Cortex of kidney (tissue), 1 donor: ENCODE data around the gene EXOSC2.

Experiments
- DNase-seq: peaks from one replicate; lab custom pipeline; 2025; lab: John Stamatoyannopoulos, UW

The EXOSC2 gene, protein sequence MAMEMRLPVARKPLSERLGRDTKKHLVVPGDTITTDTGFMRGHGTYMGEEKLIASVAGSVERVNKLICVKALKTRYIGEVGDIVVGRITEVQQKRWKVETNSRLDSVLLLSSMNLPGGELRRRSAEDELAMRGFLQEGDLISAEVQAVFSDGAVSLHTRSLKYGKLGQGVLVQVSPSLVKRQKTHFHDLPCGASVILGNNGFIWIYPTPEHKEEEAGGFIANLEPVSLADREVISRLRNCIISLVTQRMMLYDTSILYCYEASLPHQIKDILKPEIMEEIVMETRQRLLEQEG

DNA sequence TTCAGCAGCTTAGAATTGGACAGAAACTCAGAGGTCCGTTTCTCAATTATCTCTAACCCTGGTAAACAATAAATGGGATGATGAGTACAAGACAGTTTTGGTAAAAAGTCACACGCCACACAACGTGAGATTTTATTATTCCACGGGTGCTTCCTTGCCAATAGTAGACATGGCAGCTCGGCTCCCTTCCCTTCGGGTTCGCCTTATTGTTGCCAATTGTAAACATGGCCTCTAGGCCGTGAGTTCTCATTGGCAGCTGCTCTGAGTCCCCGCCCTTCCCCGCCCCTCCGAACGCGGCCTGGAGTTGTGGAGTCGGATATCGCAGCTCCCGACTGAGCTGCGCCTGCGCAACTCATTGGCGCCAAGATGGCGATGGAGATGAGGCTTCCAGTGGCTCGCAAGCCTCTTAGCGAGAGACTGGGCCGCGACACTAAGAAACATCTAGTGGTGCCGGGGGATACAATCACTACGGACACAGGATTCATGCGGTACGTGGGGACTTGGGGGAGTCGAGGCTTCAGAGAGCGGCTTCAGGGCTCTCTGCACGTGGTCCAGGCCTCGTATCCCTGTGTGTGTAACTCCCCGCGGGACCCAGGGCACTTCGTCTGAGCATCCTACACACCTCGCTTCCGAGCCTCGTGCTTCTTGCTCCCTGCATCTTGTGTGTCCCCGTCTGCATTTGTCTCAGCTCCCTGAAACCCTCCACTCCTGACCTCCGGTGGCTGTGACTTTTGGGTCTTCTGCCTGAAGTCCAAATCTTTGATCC lies at the start of gene EXOSC2:
Gene EXOSC2, plus strand, starts transcription at position 355 of the 766 bp plus-strand sequence. Its CDS starts 12 bp downstream, at position 367.
- DNase-seq: peak; percentile 47

- DNase-seq: no peak
Measured at GRCh38 chr9:130651221-130651620, 42.4 kb upstream of the EXOSC2 start.

DNA sequence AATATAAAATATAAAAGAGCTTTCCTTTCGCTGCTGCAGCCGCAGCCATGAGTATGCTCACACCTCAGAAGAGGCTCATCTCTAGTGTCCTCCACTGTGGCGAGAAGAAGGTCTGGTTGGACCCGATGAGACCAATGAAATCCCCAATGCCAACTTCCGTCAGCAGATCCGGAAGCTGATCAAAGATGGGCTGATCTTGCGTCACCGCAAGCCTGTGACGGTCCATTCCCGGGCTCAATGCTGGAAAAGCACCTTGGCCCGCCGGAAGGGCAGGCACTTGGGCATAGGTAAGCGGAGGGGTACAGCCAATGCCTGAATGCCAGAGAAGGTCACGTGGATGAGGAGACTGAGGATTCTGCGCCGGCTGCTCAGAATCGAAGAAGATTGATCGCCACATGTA lies 41.8 kb upstream of the EXOSC2 start:
- no peak for DNase-seq

DNA sequence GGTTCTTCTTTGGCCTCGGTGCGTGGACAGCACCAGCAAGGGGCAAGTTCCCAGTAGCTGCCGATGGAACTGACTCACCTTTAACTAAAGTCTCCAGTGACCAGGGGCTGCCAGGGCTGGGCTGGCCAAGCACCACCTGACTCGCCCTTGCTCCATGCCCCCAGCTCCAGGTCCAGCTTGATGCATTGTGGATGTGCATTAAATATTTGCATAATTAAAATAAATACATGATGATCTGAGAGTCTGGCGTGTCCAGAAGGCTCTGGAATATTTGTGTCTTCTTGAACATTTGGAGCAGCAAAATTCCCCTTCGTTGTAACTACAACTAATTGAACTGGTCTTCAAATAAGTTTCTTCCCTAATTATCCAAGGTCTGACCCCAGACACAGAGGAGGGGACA lies 38.7 kb upstream of the EXOSC2 start:
- no peak for DNase-seq

GRCh38 chr9:130658893-130659698 lies 34.5 kb upstream of the EXOSC2 start:
- no peak for DNase-seq

DNA sequence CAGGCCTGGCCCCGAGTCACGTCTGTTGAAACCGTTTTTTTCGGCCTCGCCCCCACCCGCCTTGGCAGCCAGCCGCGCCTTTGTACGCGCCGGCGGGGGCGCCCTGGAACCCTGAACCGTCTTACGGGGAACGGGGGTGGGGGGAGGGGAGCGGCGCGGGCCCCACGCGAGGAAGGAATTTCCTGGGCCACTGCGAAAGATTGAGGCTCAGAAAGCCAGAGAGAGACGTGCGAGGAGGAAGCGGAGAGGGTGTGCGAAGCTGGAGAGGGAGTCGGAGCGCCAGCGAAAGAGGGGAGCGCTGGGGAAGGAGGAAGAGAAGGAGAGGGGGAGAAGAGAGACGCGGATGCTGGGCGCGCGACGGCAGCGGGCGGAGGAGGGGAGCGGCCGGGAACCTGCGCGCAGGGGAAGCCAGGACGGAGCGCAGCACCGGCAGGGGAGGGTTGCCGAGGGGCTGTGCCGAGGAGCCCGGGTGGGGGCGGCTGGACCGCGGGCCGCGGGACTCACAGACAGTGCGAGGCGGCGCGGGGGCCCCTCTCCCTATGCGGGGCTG lies 33.8 kb upstream of the EXOSC2 start:
- no peak for DNase-seq

- no peak for DNase-seq
Measured at GRCh38 chr9:130660326-130660682, 33.3 kb upstream of the EXOSC2 start.

DNA sequence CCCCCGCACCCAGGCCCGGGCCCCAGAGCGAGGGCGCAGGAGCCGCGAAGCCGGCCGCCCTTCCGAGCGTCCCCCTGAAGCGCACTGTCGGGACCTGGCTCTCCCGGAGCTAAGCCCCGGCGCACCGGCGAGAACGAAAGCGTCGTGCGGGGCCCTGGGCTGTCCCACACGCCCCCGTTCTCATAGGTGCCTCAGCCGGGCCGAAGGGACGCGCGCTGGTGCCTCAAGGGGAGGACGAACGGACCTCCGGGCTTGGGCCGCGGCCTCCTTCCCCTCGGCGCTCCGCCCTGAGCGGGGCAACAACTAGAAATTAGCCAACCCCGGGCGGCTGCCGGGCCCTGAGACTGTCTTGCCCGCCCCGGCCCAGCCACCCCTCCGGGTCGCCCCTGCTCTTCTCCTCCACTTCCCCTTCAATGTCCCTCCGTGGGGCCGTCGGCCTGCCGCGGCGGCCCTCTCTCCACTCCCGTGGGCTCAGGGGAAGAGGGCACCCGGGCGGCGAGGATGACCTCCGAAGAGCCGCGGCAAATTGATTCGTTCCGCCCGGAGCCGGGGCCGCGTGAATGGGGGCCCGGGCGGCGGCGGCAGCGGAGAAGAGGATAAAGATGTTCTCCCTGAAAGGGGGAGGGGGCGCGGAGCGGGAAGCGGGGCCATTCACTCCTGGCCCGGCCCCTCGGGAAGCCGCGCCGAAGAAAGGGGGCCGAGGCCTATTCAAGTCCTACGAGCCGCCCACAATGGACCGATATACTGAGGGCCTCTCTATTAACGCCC lies 32.7 kb upstream of the EXOSC2 start:
- DNase-seq: no peak

DNA sequence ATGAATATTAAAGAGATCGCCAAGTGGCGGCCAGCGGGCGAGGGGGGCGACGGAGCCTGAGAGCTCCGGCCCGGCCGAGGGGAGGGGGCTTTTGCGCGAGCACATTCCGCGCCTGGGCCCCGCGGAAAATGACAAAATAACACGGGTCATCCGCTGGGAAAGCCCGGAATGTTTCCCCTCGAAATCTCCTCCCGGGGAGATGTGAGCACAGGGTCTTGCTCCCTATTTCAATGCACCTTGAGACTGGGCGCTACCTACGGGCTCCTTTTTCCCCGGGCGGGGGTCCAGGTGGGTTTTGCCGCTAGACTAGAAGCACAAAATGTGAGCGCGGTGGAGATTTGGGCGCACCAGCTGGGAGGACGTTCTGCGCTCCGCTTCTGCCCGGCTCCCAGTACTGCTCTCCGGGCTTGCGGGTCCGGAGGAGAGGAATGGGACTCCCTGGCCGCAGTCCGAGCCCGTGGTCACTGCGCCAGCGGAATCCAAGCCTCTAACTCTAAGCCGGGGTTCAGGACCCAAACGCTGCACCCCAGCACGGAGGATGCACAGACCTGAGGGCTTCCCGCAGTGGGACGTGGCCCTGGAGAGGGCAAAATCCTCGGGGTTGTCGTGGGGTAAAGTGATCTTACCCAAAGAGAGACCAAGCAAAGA lies 32.0 kb upstream of the EXOSC2 start:
- no peak for DNase-seq

GRCh38 chr9:130662099-130662969 lies 31.2 kb upstream of the EXOSC2 start:
- DNase-seq: no peak

DNA sequence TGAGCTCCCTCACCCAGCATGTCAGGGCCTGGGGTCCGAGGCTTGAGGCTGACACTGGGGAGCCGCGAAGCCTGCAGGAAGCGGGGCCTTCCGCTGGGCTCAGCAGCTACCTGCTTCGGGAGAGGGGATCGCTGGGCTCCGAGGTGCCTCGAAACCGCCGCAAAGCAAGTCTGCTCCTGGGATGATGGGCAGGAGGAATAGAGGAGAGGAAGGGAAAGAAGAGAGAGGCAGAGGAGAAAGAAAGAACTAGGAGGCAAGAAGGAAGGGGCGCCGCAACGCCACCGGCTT lies 30.7 kb upstream of the EXOSC2 start:
- no peak for DNase-seq

DNA sequence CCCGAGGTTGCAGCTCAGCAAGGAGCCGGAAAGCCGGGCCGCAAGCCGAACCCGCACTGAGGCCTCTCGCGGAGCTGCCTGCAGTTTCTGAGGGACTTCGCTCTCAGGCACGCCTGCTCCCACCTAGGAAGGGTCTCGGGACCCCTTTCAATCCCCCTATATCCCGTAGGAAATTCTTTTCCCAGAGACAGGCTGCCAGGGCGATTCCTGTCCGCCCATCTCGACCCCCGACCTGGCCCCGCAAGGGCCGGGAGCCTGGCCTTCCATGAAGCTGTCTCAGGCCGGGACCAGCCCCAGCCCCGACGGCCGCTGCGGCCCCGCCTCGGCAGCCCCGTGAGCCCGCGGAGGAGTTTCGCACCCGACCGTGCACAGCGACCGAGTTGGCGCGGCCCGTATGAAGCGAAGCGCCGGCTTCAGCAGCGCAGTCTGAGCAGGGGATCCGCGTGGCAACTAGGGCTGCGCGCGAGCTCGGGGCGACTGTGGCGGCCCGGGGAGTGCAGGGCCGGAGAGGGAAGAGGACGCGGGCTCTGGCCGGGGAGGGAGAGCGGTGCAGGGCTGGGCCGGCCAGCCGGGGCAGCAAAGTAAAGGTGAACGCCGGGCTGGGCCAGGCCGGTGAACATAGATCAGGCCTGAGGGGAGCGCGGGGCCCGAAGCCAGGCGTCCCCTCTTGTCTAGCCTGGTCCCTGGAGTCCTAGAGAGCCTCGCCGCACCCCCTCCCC lies 30.2 kb upstream of the EXOSC2 start:
- DNase-seq: no peak

DNA sequence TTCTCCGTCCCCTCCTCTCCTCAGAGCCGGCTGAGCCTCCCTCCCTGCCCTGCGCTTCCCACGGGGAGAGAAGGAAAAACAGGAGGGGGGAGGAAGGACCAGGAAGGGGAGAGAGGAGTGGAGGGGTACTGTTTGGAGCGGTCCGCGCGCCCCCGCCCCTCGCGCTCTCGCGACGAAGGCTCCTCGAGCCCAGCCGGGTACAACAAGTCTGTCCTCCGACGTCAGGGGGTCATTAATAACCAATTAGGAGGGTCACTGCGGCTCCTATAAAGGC lies 29.7 kb upstream of the EXOSC2 start:
- no peak for DNase-seq

GRCh38 chr9:130664251-130665028 lies 29.1 kb upstream of the EXOSC2 start, which contains the start of gene PRDM12:
Gene PRDM12, plus strand, starts transcription at chr9:130664594. Its CDS starts 60 bp downstream, at chr9:130664654.
- no peak for DNase-seq

DNA sequence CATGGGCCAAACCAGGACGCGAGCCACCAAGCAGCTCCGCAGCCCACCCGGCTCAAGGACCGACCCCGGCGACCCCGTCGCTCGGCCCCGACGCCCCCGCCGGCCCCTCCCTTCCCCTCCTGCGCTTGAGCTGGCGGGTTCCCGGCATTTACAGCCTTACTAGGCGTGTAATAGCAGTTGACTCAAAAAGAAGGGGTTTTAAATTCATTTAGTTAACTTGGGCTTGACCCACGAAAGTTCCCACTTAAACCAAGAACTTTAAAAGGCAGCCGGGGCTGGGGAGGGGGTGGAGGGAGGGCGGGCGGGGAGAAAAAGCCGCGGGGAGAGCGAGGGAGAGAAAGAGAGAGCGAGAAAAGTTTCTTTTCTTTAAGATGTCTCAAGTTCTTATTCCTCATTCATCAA lies 28.6 kb upstream of the EXOSC2 start:
- DNase-seq: no peak

DNA sequence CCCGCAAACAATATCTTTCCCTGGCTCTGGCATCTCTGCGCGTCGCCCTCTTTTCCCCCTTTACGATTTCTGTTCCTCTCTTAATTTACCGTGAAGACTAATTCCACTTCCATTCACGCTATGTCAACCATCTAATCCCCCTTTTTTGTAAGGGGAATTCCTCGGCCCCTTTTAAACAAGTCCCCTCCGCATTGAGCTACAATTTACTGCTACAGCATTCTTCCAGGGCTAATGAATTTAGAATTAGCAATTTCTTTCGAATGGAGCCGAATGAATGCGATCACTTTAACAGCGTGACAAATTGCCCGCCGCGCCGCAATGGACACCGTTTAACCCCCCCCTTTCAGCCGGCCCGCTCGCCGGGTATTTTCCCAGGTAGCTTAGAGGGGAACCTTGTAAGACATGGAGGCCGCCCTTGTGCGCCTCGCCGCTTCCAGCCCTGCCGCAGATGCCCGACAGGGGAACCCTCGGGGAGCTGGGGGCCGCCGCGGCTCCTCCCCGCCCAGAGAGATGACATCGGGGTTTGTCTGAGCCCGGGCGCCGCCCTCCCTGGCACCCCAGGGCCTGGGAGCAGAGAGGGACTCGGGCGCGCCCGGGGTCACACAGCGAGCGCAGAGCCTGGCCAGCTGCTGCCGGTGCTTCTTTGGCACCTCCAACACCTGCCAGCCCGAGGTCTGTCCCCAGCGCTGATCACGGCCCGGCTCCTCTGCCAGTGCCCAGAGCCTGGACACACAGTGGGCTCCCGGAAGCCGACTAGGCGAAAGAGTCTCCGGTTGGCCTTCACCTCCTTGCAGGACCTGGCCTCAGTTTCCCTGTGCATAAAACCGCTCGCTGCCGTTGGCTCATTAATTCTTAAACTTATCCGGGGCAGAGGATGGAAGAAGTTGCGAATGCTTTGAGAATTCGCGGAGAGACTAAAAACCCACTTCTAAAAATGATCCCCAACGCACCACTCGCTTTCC lies 27.9 kb upstream of the EXOSC2 start:
- no peak for DNase-seq

DNA sequence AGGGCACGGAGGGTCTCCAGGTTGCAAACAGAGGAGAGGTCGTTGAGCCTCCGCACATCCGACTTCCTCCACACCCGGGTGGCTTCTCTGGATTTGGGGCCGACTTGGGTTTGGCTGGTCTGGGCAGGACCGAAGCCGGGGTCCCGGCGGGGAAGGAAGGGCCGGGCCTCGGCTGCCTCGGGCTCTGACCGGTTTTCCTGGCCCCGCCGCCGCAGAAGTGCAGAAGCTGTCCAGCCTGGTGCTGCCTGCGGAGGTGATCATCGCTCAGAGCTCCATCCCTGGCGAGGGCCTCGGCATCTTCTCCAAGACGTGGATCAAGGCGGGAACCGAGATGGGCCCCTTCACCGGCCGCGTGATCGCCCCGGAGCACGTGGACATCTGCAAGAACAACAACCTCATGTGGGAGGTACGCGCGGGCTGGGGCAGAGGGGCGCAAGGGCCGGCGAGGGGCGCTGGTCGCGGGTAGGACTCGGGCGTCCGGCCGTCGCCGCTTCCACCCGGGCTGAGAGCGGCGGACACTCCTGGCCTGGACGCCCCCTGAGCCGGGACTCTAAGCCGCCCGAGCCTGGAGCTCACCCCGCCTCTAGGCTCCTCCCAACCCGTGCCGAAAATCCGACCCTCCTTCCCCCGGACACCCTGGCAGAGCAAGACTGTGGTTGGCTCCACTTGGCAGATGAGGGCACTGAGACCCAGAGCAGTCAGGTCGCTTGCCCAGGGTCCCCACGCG lies 27.0 kb upstream of the EXOSC2 start:
- DNase-seq: no peak
